HepG2 (cell line): Measurements from ENCODE around the gene CRISPLD2. TPM values are rescaled to one million over a fixed set of nuclear protein-coding genes. Genes with fewer than 3 reads are reported as not detected.

Experiments
- AHR ChIP-seq: IDR thresholded peaks from 2 replicates; pipeline ENCODE4 v1.6.1; 2018; ENCODE audit warnings: missing genetic modification reagents, missing compliant biosample characterization
- CSRNP1 ChIP-seq: sonication (generic); formaldehyde crosslinking; IDR thresholded peaks from 2 replicates; pipeline ENCODE4 v1.8.1; 2023; ENCODE audit warnings: mild to moderate bottlenecking, missing genetic modification reagents
- DRAP1 ChIP-seq: IDR thresholded peaks from 2 replicates; pipeline ENCODE4 v1.6.1; 2016; ENCODE audit warnings: missing genetic modification reagents, missing compliant biosample characterization
- ELK4 ChIP-seq: sonication (generic); formaldehyde crosslinking; IDR thresholded peaks from 2 replicates; pipeline ENCODE4 v1.9.0; 2021; ENCODE audit warnings: missing genetic modification reagents, borderline replicate concordance
- FOXM1 ChIP-seq: sonication (generic); formaldehyde crosslinking; IDR thresholded peaks from 2 replicates; pipeline ENCODE4 v1.5.0; 2020; ENCODE audit warnings: missing genetic modification reagents
- GLI4 ChIP-seq: sonication (generic); formaldehyde crosslinking; IDR thresholded peaks from 2 replicates; pipeline ENCODE4 v1.5.1; 2020; ENCODE audit warnings: missing genetic modification reagents, mild to moderate bottlenecking, moderate library complexity, borderline replicate concordance
- HNRNPL ChIP-seq: fragments of 200-400 bp; formaldehyde crosslinking; IDR thresholded peaks from 2 replicates; pipeline ENCODE4 v1.6.1; 2017; ENCODE audit warnings: mild to moderate bottlenecking, low read depth, low read length
- IRF2 ChIP-seq: IDR thresholded peaks from 2 replicates; pipeline ENCODE4 v1.6.1; 2018; ENCODE audit warnings: missing genetic modification reagents, missing compliant biosample characterization
- JUND ChIP-seq: sonication (generic); formaldehyde crosslinking; IDR thresholded peaks from 2 replicates; pipeline ENCODE4 v1.8.0; 2022; ENCODE audit warnings: mild to moderate bottlenecking, missing genetic modification reagents
- MIXL1 ChIP-seq: IDR thresholded peaks from 2 replicates; pipeline ENCODE4 v1.6.1; 2016
- MTA1 ChIP-seq: sonication (generic); formaldehyde crosslinking; IDR thresholded peaks from 2 replicates; pipeline ENCODE4 v1.4.0; 2020; ENCODE audit warnings: missing genetic modification reagents, mild to moderate bottlenecking, borderline replicate concordance
- MZF1 ChIP-seq: sonication (generic); formaldehyde crosslinking; IDR thresholded peaks from 2 replicates; pipeline ENCODE4 v1.8.1; 2023; ENCODE audit warnings: mild to moderate bottlenecking, missing genetic modification reagents, borderline replicate concordance
- NFE2L1 ChIP-seq: sonication (generic); formaldehyde crosslinking; IDR thresholded peaks from 2 replicates; pipeline ENCODE4 v1.4.0; 2020; ENCODE audit warnings: missing genetic modification reagents, mild to moderate bottlenecking, borderline replicate concordance
- NFYC ChIP-seq: IDR thresholded peaks from 2 replicates; pipeline ENCODE4 v1.6.1; 2016; ENCODE audit warnings: missing genetic modification reagents, missing compliant biosample characterization
- PITX1 ChIP-seq: sonication (generic); formaldehyde crosslinking; IDR thresholded peaks from 2 replicates; pipeline ENCODE4 v1.5.1; 2020; ENCODE audit warnings: mild to moderate bottlenecking, missing genetic modification reagents
- PLSCR1 ChIP-seq: sonication (generic); formaldehyde crosslinking; IDR thresholded peaks from 2 replicates; pipeline ENCODE4 v1.5.0; 2020; ENCODE audit warnings: missing genetic modification reagents, mild to moderate bottlenecking, borderline replicate concordance
- RBM22 ChIP-seq: fragments of 200-400 bp; formaldehyde crosslinking; optimal IDR thresholded peaks from 2 replicates; pipeline ENCODE3; 2017; ENCODE audit warnings: mild to moderate bottlenecking, low read length, moderate library complexity
- SMARCC2 ChIP-seq: fragments of 450-650 bp; IDR thresholded peaks from 2 replicates; pipeline ENCODE4 v1.6.1; 2017; ENCODE audit warnings: antibody characterized with exemption, mild to moderate bottlenecking
- SOX13 ChIP-seq, 3 experiments: fragments of 450-650 bp in 1 of 3; sonication (generic) in 1 of 3; formaldehyde crosslinking in 1 of 3; IDR thresholded peaks in 2 of 3; conservative IDR thresholded peaks in 1 of 3; 2 replicates each; pipeline versions ENCODE4 v1.5.0 to v1.6.1; 2016 to 2020; ENCODE audit warnings: antibody characterized with exemption in 1 of 3, mild to moderate bottlenecking in 1 of 3, missing compliant biosample characterization in 1 of 3, missing genetic modification reagents in 1 of 3, moderate library complexity in 1 of 3
- ZFAT ChIP-seq: sonication (generic); formaldehyde crosslinking; conservative IDR thresholded peaks from 2 replicates; pipeline ENCODE4 v1.8.1; 2023; ENCODE audit warnings: missing genetic modification reagents, inconsistent platforms
- ZNF343 ChIP-seq: sonication (generic); formaldehyde crosslinking; IDR thresholded peaks from 2 replicates; pipeline ENCODE4 v1.4.0; 2020; ENCODE audit warnings: mild to moderate bottlenecking, missing genetic modification reagents
- ZNF441 ChIP-seq: sonication (generic); formaldehyde crosslinking; IDR thresholded peaks from 2 replicates; pipeline ENCODE4 v1.7.0; 2021; ENCODE audit warnings: missing genetic modification reagents, borderline replicate concordance
- ZNF496 ChIP-seq: sonication (generic); formaldehyde crosslinking; IDR thresholded peaks from 2 replicates; pipeline ENCODE4 v1.8.1; 2023; ENCODE audit warnings: mild to moderate bottlenecking, moderate library complexity, missing genetic modification reagents; ENCODE audit not compliant: insufficient replicate concordance
- ZNF543 ChIP-seq: sonication (generic); formaldehyde crosslinking; IDR thresholded peaks from 2 replicates; pipeline ENCODE4 v1.4.0; 2020; ENCODE audit warnings: mild to moderate bottlenecking, missing genetic modification reagents
- ZNF564 ChIP-seq: sonication (generic); formaldehyde crosslinking; IDR thresholded peaks from 2 replicates; pipeline ENCODE4 v1.8.1; 2023; ENCODE audit warnings: mild to moderate bottlenecking, missing genetic modification reagents
- ZNF572 ChIP-seq: sonication (generic); formaldehyde crosslinking; IDR thresholded peaks from 2 replicates; pipeline ENCODE4 v1.5.1; 2020; ENCODE audit warnings: mild to moderate bottlenecking, missing genetic modification reagents
- ZNF607 ChIP-seq: sonication (generic); formaldehyde crosslinking; IDR thresholded peaks from 2 replicates; pipeline ENCODE4 v1.5.1; 2020; ENCODE audit warnings: missing genetic modification reagents, mild to moderate bottlenecking, borderline replicate concordance
- ZNF709 ChIP-seq: sonication (generic); formaldehyde crosslinking; IDR thresholded peaks from 2 replicates; pipeline ENCODE4 v1.5.0; 2020; ENCODE audit warnings: mild to moderate bottlenecking, missing genetic modification reagents
- ZNF773 ChIP-seq: sonication (generic); formaldehyde crosslinking; IDR thresholded peaks from 2 replicates; pipeline ENCODE4 v1.4.0; 2020; ENCODE audit warnings: missing genetic modification reagents, borderline replicate concordance
- ZSCAN22 ChIP-seq: sonication (generic); formaldehyde crosslinking; IDR thresholded peaks from 2 replicates; pipeline ENCODE4 v1.4.0; 2020; ENCODE audit warnings: mild to moderate bottlenecking, missing genetic modification reagents
- polyA plus RNA-seq, 8 experiments: library from polyadenylated mRNA; depleted of rRNA in 3 of 8; stranded (reverse) in 7 of 8; unstranded in 1 of 8; fragments of >200 nt; fragmentation: Illumina TruSeq in 4 of 8; extraction: Trizol in 4 of 8; gene quantifications; 2 replicates each; pipeline versions ENCODE4 v1.2.1 to v1.2.3, GENCODE V29; 2011 to 2016; ENCODE audit warnings: low read depth in 4 of 8, missing spikeins in 1 of 8, mixed read lengths in 1 of 8; ENCODE audit not compliant: insufficient read depth in 1 of 8
- total RNA-seq, 5 experiments: library from RNA; depleted of rRNA; stranded (reverse); fragments of >200 nt; fragmentation: Illumina TruSeq; extraction: Trizol; gene quantifications; 2 replicates each; pipeline ENCODE4 v1.2.3, GENCODE V29; 2016; ENCODE audit warnings: low read depth in 1 of 5

Gene CRISPLD2
- total and polyA plus RNA-seq, 2 of the 13 experiments (the other 11 are each of a cell fraction or from before 2014, with no cell fraction given) = 0.04 to 0.31 TPM

GRCh38 chr16:84816023-84816422 is 3.8 kb upstream of the CRISPLD2 start (continued):
- no peak for TF ChIP-seq JUND (CRISPR knock-in tag)
- no peak for TF ChIP-seq MIXL1
- TF ChIP-seq ELK4 (CRISPR knock-in tag) = no peak
- no peak for TF ChIP-seq MTA1
- no peak for TF ChIP-seq ZNF543 (CRISPR knock-in tag)
- no peak for TF ChIP-seq ZNF773 (CRISPR knock-in tag)
- TF ChIP-seq ZNF441 (CRISPR knock-in tag) = no peak
- TF ChIP-seq DRAP1 (CRISPR knock-in tag) = no peak
- no peak for TF ChIP-seq CSRNP1 (CRISPR knock-in tag)
- no peak for TF ChIP-seq ZNF564
- no peak for TF ChIP-seq IRF2 (CRISPR knock-in tag)
- no peak for TF ChIP-seq ZNF607 (CRISPR knock-in tag)
- TF ChIP-seq ZNF572 = no peak
- TF ChIP-seq SMARCC2 = no peak
- no peak for TF ChIP-seq ZNF343 (CRISPR knock-in tag)
- TF ChIP-seq GLI4 (CRISPR knock-in tag) = no peak
- no peak for TF ChIP-seq HNRNPL
- TF ChIP-seq ZNF496 (CRISPR knock-in tag) = no peak
- TF ChIP-seq PLSCR1 (CRISPR knock-in tag) = no peak
- no peak for TF ChIP-seq ZSCAN22 (CRISPR knock-in tag)
- no peak for TF ChIP-seq FOXM1 (CRISPR knock-in tag)
- TF ChIP-seq AHR = no peak
- 0 out of 2 replicates have a peak, but pooled peaks have one; percentile 21 for TF ChIP-seq ZNF709
- TF ChIP-seq MZF1 (CRISPR knock-in tag) = no peak
- TF ChIP-seq NFE2L1 = no peak
- no peak for TF ChIP-seq SOX13 (IDR thresholded peaks at IDR 0.05)
- peak in 1 of 2 experiments; percentile 43; a peak in 1 of 4 replicates for TF ChIP-seq SOX13 (CRISPR knock-in tag; conservative IDR thresholded peaks at IDR 0.05 in 1 of 2, IDR thresholded peaks at IDR 0.05 in 1 of 2)
- no peak for TF ChIP-seq NFYC (CRISPR knock-in tag)
- TF ChIP-seq ZFAT (CRISPR knock-in tag) = no peak
- no peak for TF ChIP-seq RBM22
- TF ChIP-seq PITX1 (CRISPR knock-in tag) = no peak
